Natural killer cell treated with Interleukin-12 subunit alpha and Interleukin-12 subunit beta and Interleukin-15 and Interleukin-18, amount 100 ng/mL, for 72 hours (primary cell): ENCODE results near the gene LAIR1. TPM values are rescaled to one million over a fixed set of nuclear protein-coding genes. Genes with fewer than 3 reads are reported as not detected.

Experiments used
- ATAC-seq, 2 donors: fragments of 150-1000 bp; cut with Tn5 transposase in 1 of 2; sonication (Bioruptor Pico), chemical (Tn5 transposase) in 1 of 2; 2 replicates each; pipeline ENCODE4 v1.10.0; 2021
- DNase-seq: peaks from one replicate; pipeline ENCODE4 v3.0.0; 2022; ENCODE audit warnings: low spot score
- H3K27ac Mint-ChIP-seq, 2 donors: 1 replicate in 1 of 2; 2 replicates in 1 of 2; pipeline ENCODE4 v1.8.0; 2022; ENCODE audit warnings: mixed read lengths in 2 of 2, mild to moderate bottlenecking in 1 of 2, moderate library complexity in 1 of 2
- H3K27me3 Mint-ChIP-seq, 2 donors: 1 replicate in 1 of 2; 2 replicates in 1 of 2; pipeline ENCODE4 v1.8.0; 2022; ENCODE audit warnings: mixed read lengths in 2 of 2
- H3K36me3 Mint-ChIP-seq: one replicate; pipeline ENCODE4 v1.8.0; 2022; ENCODE audit warnings: mixed read lengths
- H3K4me1 Mint-ChIP-seq, 2 donors: 1 replicate in 1 of 2; 2 replicates in 1 of 2; pipeline ENCODE4 v1.8.0; 2022; ENCODE audit warnings: low read depth in 2 of 2, mixed read lengths in 2 of 2, mild to moderate bottlenecking in 1 of 2
- H3K4me3 Mint-ChIP-seq: one replicate; pipeline ENCODE4 v1.8.0; 2022; ENCODE audit warnings: mixed read lengths
- H3K9me3 Mint-ChIP-seq: 2 replicates; pipeline ENCODE4 v1.8.0; 2022; ENCODE audit warnings: mixed read lengths
- total RNA-seq, 2 donors: library from RNA; stranded (reverse); gene quantifications; one replicate each; pipeline ENCODE4 v1.2.3, GENCODE V29; 2022

The LAIR1 gene
- total RNA-seq, 2 donors from 2014 or later: 40.5 to 60.2 TPM

DNA sequence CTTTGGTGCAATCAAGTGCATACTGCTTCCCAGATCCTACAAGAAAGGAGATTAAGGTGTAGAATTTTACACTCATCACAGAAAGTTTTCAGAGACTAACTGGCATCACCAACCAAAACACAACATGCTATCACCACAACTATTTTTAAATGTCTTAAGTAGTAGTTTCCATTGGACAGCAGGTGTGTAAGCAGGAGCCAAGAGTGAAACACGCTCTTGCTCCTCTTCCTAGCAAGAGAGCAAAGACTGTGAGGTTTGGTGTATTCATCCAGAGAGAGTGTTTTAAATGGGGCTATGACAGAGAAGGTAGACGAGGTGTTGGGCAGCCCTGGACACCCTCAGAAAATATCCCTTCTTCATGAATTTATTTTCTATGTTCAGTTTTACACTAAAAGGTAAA is 13.3 kb downstream of the LAIR1 start:
- ATAC-seq (no peak), DNase-seq (no peak)
- H3K27me3 Mint-ChIP-seq: peaks cover 13 to 23% of the 10 kb centered on the region in 2 donors
- no peak overlapping the region for H3K4me3 Mint-ChIP-seq
- H3K36me3 Mint-ChIP-seq: no peaks in the 10 kb centered on the region
- no peaks in the 10 kb centered on the region for H3K9me3 Mint-ChIP-seq
- no peak overlapping the region for H3K27ac Mint-ChIP-seq
- peaks cover 5 to 18% of the 10 kb centered on the region in 2 donors for H3K4me1 Mint-ChIP-seq

DNA sequence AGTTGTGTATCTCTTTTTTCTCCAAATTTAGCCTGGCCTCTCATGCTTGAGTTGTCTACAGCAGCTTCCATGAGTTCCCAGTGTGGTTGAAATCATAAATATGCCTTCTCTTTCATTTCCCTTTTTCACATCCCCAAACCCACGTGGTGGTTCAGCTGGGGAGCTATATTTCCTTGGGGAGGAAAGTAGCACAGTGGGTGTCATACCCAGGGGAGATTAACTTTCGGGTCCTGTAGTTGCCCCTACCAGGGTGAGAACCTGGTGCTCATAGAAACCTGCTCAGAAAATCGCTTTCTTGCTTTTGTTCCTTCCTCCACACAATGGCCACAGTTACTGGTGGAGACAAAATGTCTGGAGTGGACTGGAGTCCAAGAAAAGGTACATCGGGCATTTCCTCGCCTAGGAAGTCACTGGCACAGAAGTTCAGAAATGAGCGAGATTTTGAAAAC is 18.8 kb downstream of the LAIR1 start:
- DNase-seq: no peak
- ATAC-seq: no peak
- Mint-ChIP-seq H3K4me1 (peaks cover 5 to 9% of the 10 kb centered on the region in 2 donors), H3K4me3 (no peak overlapping the region), H3K27ac (no peak overlapping the region), H3K9me3 (no peaks in the 10 kb centered on the region), H3K27me3 (peaks cover 16 to 23% of the 10 kb centered on the region in 2 donors), H3K36me3 (no peaks in the 10 kb centered on the region)

DNA sequence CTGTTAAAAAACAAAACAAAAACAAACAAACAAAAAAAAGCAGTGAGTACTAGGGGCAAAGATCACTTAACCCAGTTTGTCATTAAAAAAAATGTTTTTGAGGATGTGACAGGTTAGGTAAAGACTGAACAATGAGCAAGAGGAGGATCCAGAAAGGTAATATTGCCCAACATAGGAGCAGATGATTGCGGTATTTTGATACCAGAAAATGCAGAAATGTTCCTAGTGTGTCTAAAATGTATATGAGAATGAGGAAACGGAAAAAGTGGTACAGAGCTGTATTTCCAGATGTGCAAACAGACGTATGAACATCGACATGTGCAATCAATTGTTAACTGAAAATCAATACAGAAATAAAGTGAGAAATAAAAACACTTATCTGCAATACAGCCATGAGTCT is 20.9 kb downstream of the LAIR1 start:
- ATAC-seq (no peak), DNase-seq (no peak)
- Mint-ChIP-seq H3K9me3 (no peaks in the 10 kb centered on the region), H3K4me1 (peaks cover 5 to 6% of the 10 kb centered on the region in 2 donors), H3K4me3 (no peak overlapping the region), H3K27ac (no peak overlapping the region), H3K27me3 (peaks cover 20 to 23% of the 10 kb centered on the region in 2 donors), H3K36me3 (no peaks in the 10 kb centered on the region)

DNA sequence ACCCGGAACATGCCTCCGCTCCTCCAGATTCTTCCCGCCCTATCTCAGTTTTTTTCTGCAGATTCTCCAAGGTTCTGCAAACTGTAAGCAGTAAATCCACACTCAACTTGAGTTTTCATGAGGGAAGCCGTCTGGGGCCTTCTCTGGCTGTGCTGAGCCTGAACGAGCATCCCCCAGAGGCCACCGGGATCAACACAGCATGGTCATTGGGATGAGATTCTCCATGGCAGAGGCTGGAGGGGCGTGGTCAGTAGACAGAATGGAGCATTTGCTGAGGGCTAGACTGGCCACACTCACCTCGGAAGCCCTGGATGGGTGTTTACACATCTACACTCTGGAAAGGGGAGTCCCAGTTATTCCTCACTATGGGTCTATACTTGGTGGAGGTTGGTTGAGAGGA is 23.4 kb downstream of the LAIR1 start:
- Mint-ChIP-seq H3K27ac (no peak overlapping the region), H3K4me3 (no peak overlapping the region), H3K4me1 (no peaks in the 10 kb centered on the region), H3K9me3 (no peaks in the 10 kb centered on the region), H3K27me3 (peaks cover 0 to 12% of the 10 kb centered on the region in 2 donors), H3K36me3 (no peaks in the 10 kb centered on the region)
- DNase-seq: no peak
- no peak for ATAC-seq

DNA sequence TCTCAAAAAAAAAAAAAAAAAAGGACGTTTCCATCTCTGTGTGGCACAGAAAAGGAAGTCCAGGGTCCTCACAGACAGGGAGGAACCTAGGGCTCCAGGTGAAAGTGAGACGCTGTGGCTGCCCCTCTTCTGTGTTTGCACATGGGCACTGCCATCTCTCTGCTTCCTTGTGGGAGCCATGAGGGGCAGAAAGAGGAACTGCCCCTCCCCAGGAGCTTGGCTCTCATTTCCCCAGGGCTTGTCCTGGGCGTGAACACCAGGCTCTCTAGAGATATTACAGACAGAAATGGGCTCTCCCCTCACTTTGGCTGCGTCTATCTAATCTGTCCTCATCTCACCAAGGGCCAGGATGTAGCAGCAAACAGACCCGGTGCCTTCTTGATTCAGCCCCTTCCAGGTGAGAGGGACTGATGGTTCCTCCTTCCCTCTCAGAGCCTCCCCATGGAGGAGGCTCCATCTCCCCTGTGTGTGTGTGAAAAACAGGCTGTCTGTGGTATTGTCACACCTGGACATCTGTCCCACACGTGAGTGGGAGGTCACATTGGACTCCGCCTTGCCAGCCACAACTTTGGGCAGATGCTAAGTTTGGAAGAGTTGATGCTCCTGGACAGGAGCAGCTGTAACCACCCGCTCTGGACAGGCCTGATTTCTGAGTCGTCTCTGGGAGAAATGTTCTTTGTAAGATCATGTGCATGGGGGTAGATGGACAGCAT is 24.9 kb downstream of the LAIR1 start:
- ATAC-seq (no peak), DNase-seq (no peak)
- Mint-ChIP-seq H3K27me3 (peaks cover 0 to 12% of the 10 kb centered on the region in 2 donors), H3K27ac (no peak overlapping the region), H3K9me3 (no peaks in the 10 kb centered on the region), H3K4me1 (no peaks in the 10 kb centered on the region), H3K36me3 (no peaks in the 10 kb centered on the region), H3K4me3 (no peak overlapping the region)

DNA sequence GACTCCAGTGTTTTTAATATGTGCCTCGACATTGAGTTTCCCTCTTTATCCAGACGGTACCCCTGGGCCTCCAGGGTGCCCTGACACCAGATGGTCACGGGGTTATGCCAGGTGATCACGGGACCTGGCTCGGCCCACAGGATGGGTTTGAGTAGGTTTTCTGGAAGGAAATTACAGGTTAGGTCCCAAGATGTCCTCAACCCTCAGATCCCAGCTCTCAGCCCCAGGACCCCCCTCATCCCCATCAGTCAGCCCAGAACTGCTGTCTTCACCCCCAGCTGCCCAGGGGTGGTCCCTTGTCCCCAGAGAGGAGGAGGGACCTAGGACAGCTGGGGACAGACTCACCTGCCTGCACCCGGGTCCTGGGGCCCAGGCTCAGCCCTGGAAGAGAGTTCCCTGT is 26.2 kb downstream of the LAIR1 start:
- Mint-ChIP-seq H3K4me3 (no peak overlapping the region), H3K27me3 (peaks cover 0 to 12% of the 10 kb centered on the region in 2 donors), H3K4me1 (no peaks in the 10 kb centered on the region), H3K9me3 (no peaks in the 10 kb centered on the region), H3K27ac (no peak overlapping the region), H3K36me3 (no peaks in the 10 kb centered on the region)
- DNase-seq: no peak
- ATAC-seq: no peak

DNA sequence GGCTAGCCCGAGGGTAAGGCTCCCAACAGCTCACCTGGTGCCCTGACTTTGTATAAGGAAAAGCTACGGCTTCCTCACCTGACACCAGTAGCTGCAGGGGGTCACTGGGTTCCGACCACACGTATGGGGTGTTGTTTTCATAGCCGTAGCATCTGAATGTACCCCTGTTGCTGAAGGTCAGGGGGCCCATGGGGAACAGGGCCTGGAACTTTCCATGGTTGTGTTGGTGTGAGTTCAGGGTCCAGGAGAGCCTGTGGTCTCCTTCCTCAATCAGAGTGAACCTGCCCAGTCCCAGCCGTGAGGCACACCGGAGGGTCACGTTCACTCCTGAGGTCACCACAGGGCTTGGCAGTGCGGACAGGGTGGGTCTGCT is 26.9 kb downstream of the LAIR1 start:
- H3K9me3 Mint-ChIP-seq: no peaks in the 10 kb centered on the region
- ATAC-seq (no peak), DNase-seq (no peak)
- H3K4me3 Mint-ChIP-seq: no peak overlapping the region
- no peaks in the 10 kb centered on the region for H3K36me3 Mint-ChIP-seq
- H3K27ac Mint-ChIP-seq: no peak overlapping the region
- peaks cover 0 to 9% of the 10 kb centered on the region in 2 donors for H3K27me3 Mint-ChIP-seq
- no peaks in the 10 kb centered on the region for H3K4me1 Mint-ChIP-seq

DNA sequence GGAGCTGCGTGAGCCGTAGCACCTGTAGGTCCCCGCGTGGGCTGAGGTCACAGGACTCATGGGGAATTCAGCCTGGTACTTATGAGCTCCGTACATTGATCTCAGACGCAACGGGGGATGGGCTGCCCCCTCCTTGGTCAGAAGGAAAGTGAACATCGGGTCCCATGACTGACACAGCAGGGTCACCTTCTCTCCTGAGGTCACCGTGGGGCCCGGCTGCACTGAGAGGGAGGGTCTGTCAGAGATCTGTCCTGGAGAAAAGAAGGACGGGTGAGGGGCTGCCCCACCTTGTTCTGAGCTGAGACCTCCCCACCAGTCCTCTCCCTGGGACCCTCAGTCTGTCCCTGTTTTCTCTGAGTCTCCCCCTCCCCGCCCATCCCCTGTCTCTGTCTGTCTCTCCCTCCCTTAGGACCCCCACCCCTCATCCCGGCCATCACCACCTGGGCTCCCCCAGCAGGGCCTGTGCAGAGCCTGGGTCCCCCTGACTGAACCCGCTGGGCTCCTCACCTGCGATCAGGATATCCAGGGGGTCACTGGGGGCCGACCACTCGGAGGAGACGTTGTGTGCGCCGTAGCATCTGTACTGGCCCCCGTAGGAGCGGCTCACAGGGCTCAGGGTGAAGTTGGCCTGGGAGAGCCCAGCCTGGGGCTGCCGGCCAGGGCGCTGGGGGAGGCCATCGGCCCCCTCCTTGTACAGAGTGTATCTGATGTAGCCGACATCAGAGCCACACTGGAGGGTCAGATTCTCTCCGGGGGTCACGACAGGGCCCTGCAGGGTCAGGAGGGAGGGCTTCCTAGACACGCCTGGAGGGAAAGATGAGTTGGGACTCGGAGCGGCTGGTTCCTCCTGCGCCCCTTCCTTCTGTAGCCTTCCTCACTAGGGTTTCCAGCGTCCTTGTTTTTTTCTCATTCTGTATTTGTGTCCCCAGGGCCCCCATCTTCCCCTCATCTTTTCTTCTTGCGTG is 27.6 kb downstream of the LAIR1 start:
- Mint-ChIP-seq H3K9me3 (no peaks in the 10 kb centered on the region), H3K4me1 (no peaks in the 10 kb centered on the region), H3K27ac (no peak overlapping the region), H3K36me3 (no peaks in the 10 kb centered on the region), H3K4me3 (no peak overlapping the region), H3K27me3 (peaks cover 0 to 9% of the 10 kb centered on the region in 2 donors)
- ATAC-seq: no peak
- DNase-seq: no peak

DNA sequence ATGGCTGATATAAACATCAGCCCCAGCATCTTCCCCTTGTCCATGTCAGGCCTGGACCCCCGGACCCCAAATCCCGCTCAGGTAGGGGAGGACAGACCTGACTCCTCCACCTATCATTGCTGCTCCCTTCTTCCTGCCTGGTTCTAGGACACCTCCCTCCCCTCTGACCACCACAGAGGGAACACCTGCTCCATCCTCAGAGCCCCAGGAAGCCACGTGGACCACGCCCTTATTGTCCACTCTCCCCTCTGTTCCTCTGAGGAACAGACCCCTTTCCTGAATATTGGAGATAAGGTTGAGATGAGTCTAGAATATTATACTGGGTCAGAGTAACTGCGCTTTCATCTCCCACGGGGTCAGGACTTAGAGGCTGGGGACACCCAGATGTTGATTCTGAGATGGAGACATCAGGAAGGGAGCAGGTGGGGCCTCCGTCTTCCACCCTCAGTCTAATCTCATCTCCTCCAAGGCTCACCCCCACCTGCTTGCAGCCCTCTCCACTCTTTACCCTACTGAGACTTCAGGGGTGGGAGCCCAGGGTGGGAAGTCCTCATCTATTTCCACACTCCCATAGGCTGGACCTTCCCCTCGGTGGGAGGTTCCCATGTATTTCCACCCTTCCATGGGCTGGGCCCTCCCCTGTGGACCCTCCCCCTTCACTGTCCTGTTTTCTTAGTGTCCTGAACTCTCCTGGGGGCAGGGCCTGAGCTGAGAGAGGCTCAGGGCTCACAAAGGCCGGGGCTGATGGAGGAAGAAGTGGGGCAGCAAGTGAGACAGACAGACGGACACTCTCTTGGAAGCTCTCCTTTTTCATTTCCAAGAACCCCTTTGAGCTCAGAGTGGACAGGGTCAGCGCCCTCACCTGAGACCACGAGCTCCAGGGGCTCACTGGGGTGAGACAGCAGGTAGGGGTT is 28.5 kb downstream of the LAIR1 start:
- Mint-ChIP-seq H3K27ac (peak overlapping the region in 1 of 2 donors; percentile 15), H3K36me3 (no peaks in the 10 kb centered on the region), H3K4me3 (no peak overlapping the region), H3K27me3 (peaks cover 0 to 9% of the 10 kb centered on the region in 2 donors), H3K9me3 (no peaks in the 10 kb centered on the region), H3K4me1 (no peaks in the 10 kb centered on the region)
- ATAC-seq: no peak
- no peak for DNase-seq

DNA sequence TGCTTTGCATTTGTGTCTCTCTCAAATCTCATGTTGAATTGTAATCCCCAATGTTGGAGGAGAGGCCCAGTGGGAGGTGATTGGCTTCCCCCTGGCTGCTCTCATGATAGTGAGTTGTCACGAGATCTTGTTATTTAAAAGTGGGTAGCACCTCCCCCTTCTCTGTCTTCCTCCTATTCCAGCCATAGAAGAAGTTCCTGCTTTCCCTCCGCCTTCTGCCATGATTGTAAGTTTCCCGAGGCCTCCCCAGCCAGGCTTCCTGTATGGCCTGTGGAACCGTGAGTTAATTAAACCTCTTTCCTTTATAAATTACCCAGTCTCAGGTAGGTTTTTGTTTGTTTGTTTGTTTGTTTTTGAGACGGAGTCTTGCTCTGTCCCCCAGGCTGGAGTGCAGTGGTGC is 29.6 kb downstream of the LAIR1 start:
- Mint-ChIP-seq H3K4me1 (no peaks in the 10 kb centered on the region), H3K36me3 (no peaks in the 10 kb centered on the region), H3K9me3 (no peaks in the 10 kb centered on the region), H3K27ac (no peak overlapping the region), H3K4me3 (no peak overlapping the region), H3K27me3 (peaks cover 0 to 8% of the 10 kb centered on the region in 2 donors)
- DNase-seq: no peak
- no peak for ATAC-seq

DNA sequence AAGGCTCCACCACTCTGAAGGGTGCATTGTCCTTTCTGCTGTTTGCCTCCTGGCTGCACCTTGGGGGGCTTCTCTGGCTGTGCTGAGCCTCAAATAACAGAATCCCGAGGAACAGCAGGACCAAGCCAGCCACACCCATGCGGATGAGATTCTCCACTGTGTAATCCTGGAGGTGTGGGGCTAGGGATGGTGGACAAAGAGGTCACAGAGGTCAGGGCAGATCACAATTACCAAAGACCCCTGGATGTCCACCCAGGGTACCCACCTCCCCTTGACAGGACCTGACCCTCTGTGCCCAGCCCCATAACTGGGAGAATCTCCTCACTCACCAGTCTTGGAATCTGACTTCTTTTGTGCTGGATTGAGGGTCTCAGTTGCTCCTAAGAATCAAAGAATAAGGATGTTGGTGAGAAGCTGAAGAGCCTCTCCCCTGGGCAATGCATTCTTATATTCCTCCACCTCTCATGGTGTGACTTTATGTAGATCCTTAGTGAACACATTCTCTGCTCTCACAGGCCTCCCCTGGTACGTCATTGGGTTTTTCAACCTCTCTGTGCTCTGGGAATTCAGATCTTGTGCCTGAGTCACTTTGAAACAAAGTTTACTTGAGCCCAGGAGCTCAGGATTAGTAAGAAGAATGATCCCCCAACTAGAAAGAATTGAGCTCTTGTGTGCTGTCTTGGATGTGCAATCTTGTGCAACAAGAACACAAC is 31.0 kb downstream of the LAIR1 start:
- Mint-ChIP-seq H3K27ac (no peak overlapping the region), H3K9me3 (no peaks in the 10 kb centered on the region), H3K4me1 (peaks cover 0 to 2% of the 10 kb centered on the region in 2 donors), H3K27me3 (no peaks in the 10 kb centered on the region), H3K36me3 (no peaks in the 10 kb centered on the region), H3K4me3 (no peak overlapping the region)
- ATAC-seq (no peak), DNase-seq (no peak)

DNA sequence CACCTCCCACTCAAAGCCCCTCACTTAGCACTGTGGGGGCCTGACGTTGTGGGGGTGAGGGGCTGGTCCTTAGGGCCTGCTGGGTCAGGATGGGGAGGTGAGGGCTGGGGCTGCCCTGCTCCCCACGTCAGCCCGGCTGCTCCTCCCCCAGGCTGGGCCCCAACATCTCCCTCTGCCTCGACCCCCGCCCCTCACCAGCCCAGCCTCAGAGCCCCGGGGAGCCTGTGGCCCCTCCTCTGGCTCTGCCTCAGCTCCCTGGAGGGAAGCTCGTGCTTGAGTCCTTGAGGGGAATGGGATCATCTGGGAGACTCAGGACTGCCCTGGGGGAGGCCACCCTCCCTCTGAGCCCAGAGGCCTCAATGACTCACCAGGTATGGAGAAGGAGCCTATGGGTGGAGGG is 32.6 kb downstream of the LAIR1 start:
- H3K9me3 Mint-ChIP-seq: no peaks in the 10 kb centered on the region

DNA sequence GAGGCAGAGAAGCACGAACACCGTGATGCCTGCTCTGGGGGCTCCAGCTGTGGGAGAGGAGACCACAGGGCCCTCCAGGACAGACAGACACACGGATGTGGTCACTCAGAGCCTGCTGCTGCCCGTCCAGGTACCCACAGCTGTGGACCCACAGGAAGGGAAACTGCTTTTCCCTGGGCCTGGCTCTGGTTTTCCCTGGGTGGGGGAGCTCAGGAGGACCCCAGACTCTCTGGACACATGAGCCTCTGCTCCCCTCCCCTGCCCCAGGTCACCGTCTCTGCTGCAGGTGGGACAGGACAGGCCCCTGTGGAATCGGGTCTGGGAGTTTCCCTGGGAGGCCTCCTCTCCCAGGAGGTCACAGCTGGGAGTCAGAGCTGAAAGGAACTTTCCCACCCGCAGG is 33.1 kb downstream of the LAIR1 start:
- ATAC-seq (no peak), DNase-seq (no peak)
- Mint-ChIP-seq H3K27me3 (no peaks in the 10 kb centered on the region), H3K27ac (no peak overlapping the region), H3K36me3 (no peaks in the 10 kb centered on the region), H3K9me3 (no peaks in the 10 kb centered on the region), H3K4me1 (peaks cover 0 to 4% of the 10 kb centered on the region in 2 donors), H3K4me3 (no peak overlapping the region)

More for the DNA sequence above, 32.6 kb downstream of the LAIR1 start:
- Mint-ChIP-seq H3K27me3 (no peaks in the 10 kb centered on the region), H3K4me3 (no peak overlapping the region), H3K27ac (no peak overlapping the region), H3K4me1 (peaks cover 0 to 4% of the 10 kb centered on the region in 2 donors), H3K36me3 (no peaks in the 10 kb centered on the region)
- no peak for ATAC-seq
- DNase-seq: no peak
